ENCODE results near the gene ELP4.

The ELP4 gene

GRCh38 chr11:31601635-31602282 lies 92.2 kb downstream of the ELP4 start:
- Histone ChIP-seq H3K79me2 (ENCODE audit: insufficient read depth, low read length) (no peaks in the 10 kb centered on the region), H3K4me3 (ENCODE audit: low read depth, low read length, poor library complexity, severe bottlenecking) (no peak overlapping the region), H2AFZ (ENCODE audit: low read length) (no peak overlapping the region), H3K27ac (ENCODE audit: low read depth, low read length, poor library complexity, severe bottlenecking) (no peak overlapping the region), H4K20me1 (ENCODE audit: insufficient read depth, low read length) (no peaks in the 10 kb centered on the region), H3F3A (ENCODE audit: insufficient read depth, low read length) (no peaks in the 10 kb centered on the region), H3K27me3 (ENCODE audit: insufficient read depth, low read length) (no peaks in the 10 kb centered on the region), H3K9me3 (ENCODE audit: low read length) (no peaks in the 10 kb centered on the region), H3K9me2 (ENCODE audit: low read depth, low read length) (no peaks in the 10 kb centered on the region), H3K9ac (ENCODE audit: low read length) (no peak overlapping the region), H3K4me1 (ENCODE audit: insufficient read depth, low read length, severe bottlenecking) (no peaks in the 10 kb centered on the region), H3K36me3 (ENCODE audit: insufficient read depth, low read length) (peaks cover 12% of the 10 kb centered on the region), H3K4me2 (ENCODE audit: low read length) (no peak overlapping the region)
- TF ChIP-seq CTCF (IDR thresholded peaks at IDR 0.05; ENCODE audit: low read length), result no peak
- TF ChIP-seq EZH2 (IDR thresholded peaks at IDR 0.05; ENCODE audit: borderline replicate concordance, low read length), result no peak

- Histone ChIP-seq H3K9ac (ENCODE audit: low read length) (no peak overlapping the region), H3K27me3 (ENCODE audit: insufficient read depth, low read length) (no peaks in the 10 kb centered on the region), H4K20me1 (ENCODE audit: insufficient read depth, low read length) (no peaks in the 10 kb centered on the region), H3K9me2 (ENCODE audit: low read depth, low read length) (no peaks in the 10 kb centered on the region), H2AFZ (ENCODE audit: low read length) (no peak overlapping the region), H3K79me2 (ENCODE audit: insufficient read depth, low read length) (no peaks in the 10 kb centered on the region), H3K9me3 (ENCODE audit: low read length) (no peaks in the 10 kb centered on the region), H3K4me2 (ENCODE audit: low read length) (no peak overlapping the region), H3K36me3 (ENCODE audit: insufficient read depth, low read length) (peaks cover 4% of the 10 kb centered on the region; the same call in 1 of the 2 replicates), H3K27ac (ENCODE audit: low read depth, low read length, poor library complexity, severe bottlenecking) (no peak overlapping the region), H3K4me3 (ENCODE audit: low read depth, low read length, poor library complexity, severe bottlenecking) (no peak overlapping the region), H3F3A (ENCODE audit: insufficient read depth, low read length) (no peaks in the 10 kb centered on the region), H3K4me1 (ENCODE audit: insufficient read depth, low read length, severe bottlenecking) (no peaks in the 10 kb centered on the region)
- TF ChIP-seq CTCF (IDR thresholded peaks at IDR 0.05; ENCODE audit: low read length) (no peak), EZH2 (IDR thresholded peaks at IDR 0.05; ENCODE audit: borderline replicate concordance, low read length) (no peak)
Measured at GRCh38 chr11:31606893-31607292, 97.3 kb downstream of the ELP4 start.

- Histone ChIP-seq H3K9me2 (ENCODE audit: low read depth, low read length) (no peaks in the 10 kb centered on the region), H3K4me2 (ENCODE audit: low read length) (no peak overlapping the region), H4K20me1 (ENCODE audit: insufficient read depth, low read length) (no peaks in the 10 kb centered on the region), H3F3A (ENCODE audit: insufficient read depth, low read length) (no peaks in the 10 kb centered on the region), H3K79me2 (ENCODE audit: insufficient read depth, low read length) (no peaks in the 10 kb centered on the region), H3K9me3 (ENCODE audit: low read length) (no peaks in the 10 kb centered on the region), H3K4me3 (ENCODE audit: low read depth, low read length, poor library complexity, severe bottlenecking) (no peak overlapping the region), H2AFZ (ENCODE audit: low read length) (no peak overlapping the region), H3K27me3 (ENCODE audit: insufficient read depth, low read length) (no peaks in the 10 kb centered on the region), H3K4me1 (ENCODE audit: insufficient read depth, low read length, severe bottlenecking) (no peaks in the 10 kb centered on the region), H3K36me3 (ENCODE audit: insufficient read depth, low read length) (peaks cover 4% of the 10 kb centered on the region; the same call in 1 of the 2 replicates), H3K9ac (ENCODE audit: low read length) (no peak overlapping the region), H3K27ac (ENCODE audit: low read depth, low read length, poor library complexity, severe bottlenecking) (no peak overlapping the region)
- TF ChIP-seq CTCF (IDR thresholded peaks at IDR 0.05; ENCODE audit: low read length), result no peak
Measured at GRCh38 chr11:31607914-31608313, 98.3 kb downstream of the ELP4 start.
